PC-3 (cell line): ENCODE data around the gene RAB17.

Experiments used
- CTCF ChIP-seq: fragments of 300-600 bp; sonication (generic); conservative IDR thresholded peaks from 2 replicates; pipeline ENCODE4 v1.5.1; 2017; ENCODE audit warnings: antibody characterized with exemption, low read depth, mild to moderate bottlenecking, low read length
- EZH2 ChIP-seq: fragments of 300-600 bp; sonication (generic); IDR thresholded peaks from one replicate; pipeline ENCODE4 v1.6.1; 2017; ENCODE audit warnings: antibody characterized with exemption, mild to moderate bottlenecking, low read length; ENCODE audit not compliant: unreplicated experiment
- EZH2phosphoT487 ChIP-seq: fragments of 300-600 bp; sonication (generic); IDR thresholded peaks from 2 replicates; pipeline ENCODE4 v1.6.1; 2018; ENCODE audit warnings: mild to moderate bottlenecking, antibody characterized with exemption, low read length, borderline replicate concordance

- TF ChIP-seq CTCF = no peak
- no peak for TF ChIP-seq EZH2
- no peak for TF ChIP-seq EZH2phosphoT487
Observed at GRCh38 chr2:237637429-237638135, 47.0 kb upstream of the RAB17 start.
